ENCODE results near the gene SLC25A30.
"Not testable (repeated sequence)": the region's sequence is repeated elsewhere in the genome, so short reads cannot be mapped to it uniquely, and the experiment has no call there.

Gene SLC25A30

DNA sequence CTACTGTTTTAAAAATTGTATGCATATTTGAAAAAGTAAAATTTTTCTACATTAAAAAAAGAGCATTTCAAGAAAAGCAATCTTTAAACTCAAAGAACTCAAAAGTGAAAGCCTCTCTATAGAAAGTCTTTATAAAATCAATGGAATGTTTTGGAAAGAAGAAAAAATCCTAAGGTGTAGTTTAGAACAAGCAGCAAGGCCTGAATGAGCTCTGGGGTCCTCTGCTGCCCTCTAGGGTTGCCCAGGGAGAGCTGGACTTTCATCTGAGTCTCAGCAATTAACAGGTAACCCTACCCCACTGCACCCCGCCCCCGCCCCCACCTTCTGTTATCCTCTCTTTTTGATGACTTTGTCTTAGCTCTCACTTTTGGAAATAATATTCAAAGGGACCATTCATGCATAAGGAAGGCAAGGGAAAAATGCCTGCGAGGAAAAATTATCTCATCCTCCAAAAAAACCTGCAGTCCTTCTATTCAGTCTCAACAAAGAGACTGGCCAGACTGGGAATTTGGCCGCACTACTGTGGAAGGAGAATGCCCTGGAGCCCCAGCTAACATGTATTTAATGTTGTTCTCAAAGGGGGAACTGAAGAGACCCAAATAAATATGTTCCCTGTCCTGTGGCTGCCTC is 24.1 kb downstream of the SLC25A30 start:
- Histone ChIP-seq H3K27me3 (ENCODE audit: control insufficient read depth in 2 of 2, insufficient read depth in 2 of 2, low read length in 2 of 2) (no peaks in the 10 kb centered on the region), H3K9me3 (ENCODE audit: control insufficient read depth in 2 of 2, low read length in 2 of 2) (no peaks in the 10 kb centered on the region), H3K4me3 (ENCODE audit: low read length in 2 of 2) (no peak overlapping the region), H3K9ac (ENCODE audit: low read depth in 1 of 2, low read length in 2 of 2) (no peak overlapping the region), H3K27ac (ENCODE audit: low read depth in 2 of 2, low read length in 2 of 2) (no peak overlapping the region), H3K36me3 (ENCODE audit: control insufficient read depth in 2 of 2, insufficient read depth in 2 of 2, low read length in 2 of 2) (peaks cover 21 to 36% of the 10 kb centered on the region in 2 donors), H3K4me1 (ENCODE audit: control insufficient read depth in 2 of 2, insufficient read depth in 2 of 2, low read length in 2 of 2) (no peaks in the 10 kb centered on the region)

- peaks cover 17 to 29% of the 10 kb centered on the region in 2 donors for H3K36me3 ChIP-seq (ENCODE audit: control insufficient read depth in 2 of 2, insufficient read depth in 2 of 2, low read length in 2 of 2)
Measured at GRCh38 chr13:45392811-45393210, 25.4 kb downstream of the SLC25A30 start.

DNA sequence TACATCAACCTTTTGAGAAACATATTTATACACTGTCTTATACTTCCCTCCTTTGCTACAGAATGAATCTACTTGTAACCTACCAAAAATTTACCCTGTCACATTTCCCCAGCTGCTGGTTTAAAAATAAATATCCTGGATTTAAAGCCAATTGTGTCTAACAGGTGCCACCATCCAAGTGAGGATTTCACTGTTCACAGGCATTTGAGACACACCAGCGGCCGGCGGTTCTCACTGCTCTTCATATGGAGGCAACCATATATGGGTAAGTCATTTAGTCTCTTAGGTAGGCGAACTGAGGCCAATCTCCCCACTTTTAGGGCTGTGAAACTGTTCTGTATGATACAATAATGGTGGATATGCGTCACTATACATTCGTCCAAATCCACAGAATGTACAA is 26.2 kb downstream of the SLC25A30 start:
- Histone ChIP-seq H3K4me1 (ENCODE audit: control insufficient read depth in 2 of 2, insufficient read depth in 2 of 2, low read length in 2 of 2) (no peaks in the 10 kb centered on the region), H3K27ac (ENCODE audit: low read depth in 2 of 2, low read length in 2 of 2) (no peak overlapping the region), H3K27me3 (ENCODE audit: control insufficient read depth in 2 of 2, insufficient read depth in 2 of 2, low read length in 2 of 2) (no peaks in the 10 kb centered on the region), H3K4me3 (ENCODE audit: low read length in 2 of 2) (no peak overlapping the region), H3K36me3 (ENCODE audit: control insufficient read depth in 2 of 2, insufficient read depth in 2 of 2, low read length in 2 of 2) (peaks cover 15 to 29% of the 10 kb centered on the region in 2 donors), H3K9me3 (ENCODE audit: control insufficient read depth in 2 of 2, low read length in 2 of 2) (no peaks in the 10 kb centered on the region), H3K9ac (ENCODE audit: low read depth in 1 of 2, low read length in 2 of 2) (no peak overlapping the region)

More at GRCh38 chr13:45392811-45393210, 25.4 kb downstream of the SLC25A30 start:
- no peak overlapping the region for H3K27ac ChIP-seq (ENCODE audit: low read depth in 2 of 2, low read length in 2 of 2)
- no peaks in the 10 kb centered on the region for H3K4me1 ChIP-seq (ENCODE audit: control insufficient read depth in 2 of 2, insufficient read depth in 2 of 2, low read length in 2 of 2)
- no peaks in the 10 kb centered on the region for H3K27me3 ChIP-seq (ENCODE audit: control insufficient read depth in 2 of 2, insufficient read depth in 2 of 2, low read length in 2 of 2)
- H3K4me3 ChIP-seq (ENCODE audit: low read length in 2 of 2), result no peak overlapping the region
- H3K9me3 ChIP-seq (ENCODE audit: control insufficient read depth in 2 of 2, low read length in 2 of 2), result no peaks in the 10 kb centered on the region
- no peak overlapping the region for H3K9ac ChIP-seq (ENCODE audit: low read depth in 1 of 2, low read length in 2 of 2)

DNA sequence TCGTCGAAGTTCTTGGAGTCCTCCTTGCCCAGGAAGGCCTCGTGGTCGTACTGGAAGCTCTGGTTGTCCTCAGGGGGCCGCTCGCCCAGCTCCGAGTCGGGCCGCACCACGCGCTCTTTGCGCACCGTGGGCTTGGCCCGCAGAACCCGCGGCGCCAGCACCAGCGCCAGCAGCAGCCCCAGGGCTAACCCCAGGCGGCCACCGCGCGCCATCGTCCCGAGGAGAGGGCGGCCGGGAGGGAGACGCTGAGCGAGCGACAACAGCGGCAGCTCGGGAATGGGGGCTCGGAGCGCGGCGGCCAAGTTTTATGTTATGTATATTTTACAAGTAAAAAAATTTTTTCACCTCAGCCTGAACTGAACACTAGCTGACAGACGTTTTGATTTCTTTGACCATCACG is 27.0 kb downstream of the SLC25A30 start:
- H3K36me3 ChIP-seq (ENCODE audit: control insufficient read depth in 2 of 2, insufficient read depth in 2 of 2, low read length in 2 of 2), result peaks cover 13 to 27% of the 10 kb centered on the region in 2 donors
- H3K9ac ChIP-seq (ENCODE audit: low read depth in 1 of 2, low read length in 2 of 2); H3K4me3 ChIP-seq (ENCODE audit: low read length in 2 of 2); H3K9me3 ChIP-seq (ENCODE audit: control insufficient read depth in 2 of 2, low read length in 2 of 2); H3K27ac ChIP-seq (ENCODE audit: low read depth in 2 of 2, low read length in 2 of 2); H3K27me3 ChIP-seq (ENCODE audit: control insufficient read depth in 2 of 2, insufficient read depth in 2 of 2, low read length in 2 of 2); H3K4me1 ChIP-seq (ENCODE audit: control insufficient read depth in 2 of 2, insufficient read depth in 2 of 2, low read length in 2 of 2): not testable (repeated sequence)

GRCh38 chr13:45390348-45390747 is 27.8 kb downstream of the SLC25A30 start:
- H3K4me3 ChIP-seq (ENCODE audit: low read length in 2 of 2); H3K27ac ChIP-seq (ENCODE audit: low read depth in 2 of 2, low read length in 2 of 2); H3K27me3 ChIP-seq (ENCODE audit: control insufficient read depth in 2 of 2, insufficient read depth in 2 of 2, low read length in 2 of 2); H3K4me1 ChIP-seq (ENCODE audit: control insufficient read depth in 2 of 2, insufficient read depth in 2 of 2, low read length in 2 of 2); H3K9me3 ChIP-seq (ENCODE audit: control insufficient read depth in 2 of 2, low read length in 2 of 2); H3K9ac ChIP-seq (ENCODE audit: low read depth in 1 of 2, low read length in 2 of 2): not testable (repeated sequence)
- H3K36me3 ChIP-seq (ENCODE audit: control insufficient read depth in 2 of 2, insufficient read depth in 2 of 2, low read length in 2 of 2), result peaks cover 6 to 20% of the 10 kb centered on the region in 2 donors

DNA sequence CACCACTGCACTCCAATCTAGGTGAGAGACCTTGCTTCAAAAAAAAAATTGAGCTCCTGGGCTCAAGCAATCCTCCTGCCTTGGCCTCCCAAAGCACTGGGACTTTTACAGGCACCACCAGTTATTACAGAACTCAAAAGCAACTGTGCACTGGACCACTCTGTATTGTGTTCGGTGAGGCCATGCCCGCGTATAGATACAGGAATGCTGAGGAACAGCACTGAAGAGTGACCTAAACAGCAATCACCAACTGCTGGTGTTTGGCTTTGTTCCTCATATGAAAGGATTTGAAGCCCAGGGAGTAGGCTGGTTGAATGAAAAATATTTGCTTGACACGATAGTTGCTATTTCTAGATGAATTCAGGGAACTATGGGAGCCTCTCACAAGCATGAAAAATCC is 29.5 kb downstream of the SLC25A30 start:
- Histone ChIP-seq H3K36me3 (ENCODE audit: control insufficient read depth in 2 of 2, insufficient read depth in 2 of 2, low read length in 2 of 2) (peaks cover 0 to 14% of the 10 kb centered on the region in 2 donors), H3K4me1 (ENCODE audit: control insufficient read depth in 2 of 2, insufficient read depth in 2 of 2, low read length in 2 of 2) (no peaks in the 10 kb centered on the region), H3K9me3 (ENCODE audit: control insufficient read depth in 2 of 2, low read length in 2 of 2) (no peaks in the 10 kb centered on the region), H3K4me3 (ENCODE audit: low read length in 2 of 2) (no peak overlapping the region), H3K27me3 (ENCODE audit: control insufficient read depth in 2 of 2, insufficient read depth in 2 of 2, low read length in 2 of 2) (no peaks in the 10 kb centered on the region), H3K9ac (ENCODE audit: low read depth in 1 of 2, low read length in 2 of 2) (no peak overlapping the region), H3K27ac (ENCODE audit: low read depth in 2 of 2, low read length in 2 of 2) (no peak overlapping the region)

- H3K4me1 ChIP-seq (ENCODE audit: control insufficient read depth in 2 of 2, insufficient read depth in 2 of 2, low read length in 2 of 2); H3K27ac ChIP-seq (ENCODE audit: low read depth in 2 of 2, low read length in 2 of 2); H3K4me3 ChIP-seq (ENCODE audit: low read length in 2 of 2); H3K9me3 ChIP-seq (ENCODE audit: control insufficient read depth in 2 of 2, low read length in 2 of 2); H3K9ac ChIP-seq (ENCODE audit: low read depth in 1 of 2, low read length in 2 of 2); H3K27me3 ChIP-seq (ENCODE audit: control insufficient read depth in 2 of 2, insufficient read depth in 2 of 2, low read length in 2 of 2): not testable (repeated sequence)
- peaks cover 0 to 12% of the 10 kb centered on the region in 2 donors for H3K36me3 ChIP-seq (ENCODE audit: control insufficient read depth in 2 of 2, insufficient read depth in 2 of 2, low read length in 2 of 2)
Measured at GRCh38 chr13:45386892-45387575, 31.1 kb downstream of the SLC25A30 start.

GRCh38 chr13:45385907-45386553 is 32.1 kb downstream of the SLC25A30 start:
- Histone ChIP-seq H3K27me3 (ENCODE audit: control insufficient read depth in 2 of 2, insufficient read depth in 2 of 2, low read length in 2 of 2) (no peaks in the 10 kb centered on the region), H3K4me3 (ENCODE audit: low read length in 2 of 2) (no peak overlapping the region), H3K4me1 (ENCODE audit: control insufficient read depth in 2 of 2, insufficient read depth in 2 of 2, low read length in 2 of 2) (no peaks in the 10 kb centered on the region), H3K9me3 (ENCODE audit: control insufficient read depth in 2 of 2, low read length in 2 of 2) (no peaks in the 10 kb centered on the region), H3K27ac (ENCODE audit: low read depth in 2 of 2, low read length in 2 of 2) (no peak overlapping the region), H3K9ac (ENCODE audit: low read depth in 1 of 2, low read length in 2 of 2) (no peak overlapping the region), H3K36me3 (ENCODE audit: control insufficient read depth in 2 of 2, insufficient read depth in 2 of 2, low read length in 2 of 2) (peaks cover 0 to 6% of the 10 kb centered on the region in 2 donors)

GRCh38 chr13:45385320-45385719 is 32.9 kb downstream of the SLC25A30 start:
- Histone ChIP-seq H3K9ac (ENCODE audit: low read depth in 1 of 2, low read length in 2 of 2) (no peak overlapping the region), H3K27me3 (ENCODE audit: control insufficient read depth in 2 of 2, insufficient read depth in 2 of 2, low read length in 2 of 2) (no peaks in the 10 kb centered on the region), H3K4me3 (ENCODE audit: low read length in 2 of 2) (no peak overlapping the region), H3K36me3 (ENCODE audit: control insufficient read depth in 2 of 2, insufficient read depth in 2 of 2, low read length in 2 of 2) (peaks cover 0 to 6% of the 10 kb centered on the region in 2 donors), H3K9me3 (ENCODE audit: control insufficient read depth in 2 of 2, low read length in 2 of 2) (no peaks in the 10 kb centered on the region), H3K4me1 (ENCODE audit: control insufficient read depth in 2 of 2, insufficient read depth in 2 of 2, low read length in 2 of 2) (no peaks in the 10 kb centered on the region), H3K27ac (ENCODE audit: low read depth in 2 of 2, low read length in 2 of 2) (no peak overlapping the region)

DNA sequence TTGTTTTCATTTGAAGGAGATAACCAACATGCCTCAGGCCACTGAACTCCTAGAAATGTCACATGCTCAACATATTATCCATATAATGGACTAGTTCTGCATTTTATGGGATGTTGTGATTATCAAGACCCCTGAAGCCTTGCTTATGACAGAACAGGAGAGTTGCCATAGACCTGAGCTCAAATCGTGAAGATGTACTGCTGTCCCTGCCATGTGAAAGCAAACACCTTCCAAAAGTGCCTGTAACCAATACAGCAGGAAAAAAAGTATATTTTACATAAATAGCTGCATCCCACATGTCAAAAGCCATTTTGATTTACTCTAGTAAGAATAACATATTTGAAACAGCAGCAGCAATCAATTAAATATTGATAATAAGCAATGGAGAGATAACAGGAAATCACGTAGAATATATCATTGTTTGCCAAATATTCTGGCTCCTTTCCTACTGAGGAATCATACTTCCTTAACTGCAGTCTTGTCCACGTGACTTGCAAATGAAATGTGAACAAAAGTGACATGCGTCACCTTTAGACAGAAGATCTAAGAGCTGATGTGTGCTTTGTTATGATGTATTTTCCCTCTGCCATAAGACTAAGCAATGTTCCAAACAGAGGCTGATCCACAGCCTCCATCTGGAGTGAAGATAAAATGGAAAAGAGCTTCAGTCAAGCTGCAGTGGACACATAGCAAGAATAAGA is 33.5 kb downstream of the SLC25A30 start:
- Histone ChIP-seq H3K4me3 (ENCODE audit: low read length in 2 of 2) (no peak overlapping the region), H3K27ac (ENCODE audit: low read depth in 2 of 2, low read length in 2 of 2) (no peak overlapping the region), H3K9ac (ENCODE audit: low read depth in 1 of 2, low read length in 2 of 2) (no peak overlapping the region), H3K4me1 (ENCODE audit: control insufficient read depth in 2 of 2, insufficient read depth in 2 of 2, low read length in 2 of 2) (no peaks in the 10 kb centered on the region), H3K9me3 (ENCODE audit: control insufficient read depth in 2 of 2, low read length in 2 of 2) (no peaks in the 10 kb centered on the region), H3K36me3 (ENCODE audit: control insufficient read depth in 2 of 2, insufficient read depth in 2 of 2, low read length in 2 of 2) (peaks cover 0 to 6% of the 10 kb centered on the region in 2 donors), H3K27me3 (ENCODE audit: control insufficient read depth in 2 of 2, insufficient read depth in 2 of 2, low read length in 2 of 2) (no peaks in the 10 kb centered on the region)
